Mucosa of stomach (tissue), 1 donor: ENCODE measurements around the gene EREG.

Experiments used
- H3K27me3 ChIP-seq: one replicate; pipeline ENCODE4 v1.7.0; 2013; ENCODE audit warnings: mild to moderate bottlenecking, low read length; ENCODE audit not compliant: control insufficient read depth, insufficient read depth
- H3K36me3 ChIP-seq: one replicate; pipeline ENCODE4 v1.7.0; 2013; ENCODE audit warnings: low read length; ENCODE audit not compliant: control insufficient read depth, insufficient read depth
- H3K4me1 ChIP-seq: one replicate; pipeline ENCODE4 v1.7.0; 2013; ENCODE audit warnings: mild to moderate bottlenecking, low read length; ENCODE audit not compliant: control insufficient read depth, insufficient read depth
- H3K4me3 ChIP-seq: one replicate; pipeline ENCODE4 v1.7.0; 2013; ENCODE audit warnings: low read length
- H3K9ac ChIP-seq: one replicate; pipeline ENCODE4 v1.7.0; 2013; ENCODE audit warnings: mild to moderate bottlenecking, low read length, moderate library complexity
- H3K9me3 ChIP-seq: one replicate; pipeline ENCODE4 v1.7.0; 2013; ENCODE audit warnings: mild to moderate bottlenecking, low read length, moderate library complexity; ENCODE audit not compliant: control insufficient read depth
- donor health status: Pancreatic carcinoma.

Gene EREG

DNA sequence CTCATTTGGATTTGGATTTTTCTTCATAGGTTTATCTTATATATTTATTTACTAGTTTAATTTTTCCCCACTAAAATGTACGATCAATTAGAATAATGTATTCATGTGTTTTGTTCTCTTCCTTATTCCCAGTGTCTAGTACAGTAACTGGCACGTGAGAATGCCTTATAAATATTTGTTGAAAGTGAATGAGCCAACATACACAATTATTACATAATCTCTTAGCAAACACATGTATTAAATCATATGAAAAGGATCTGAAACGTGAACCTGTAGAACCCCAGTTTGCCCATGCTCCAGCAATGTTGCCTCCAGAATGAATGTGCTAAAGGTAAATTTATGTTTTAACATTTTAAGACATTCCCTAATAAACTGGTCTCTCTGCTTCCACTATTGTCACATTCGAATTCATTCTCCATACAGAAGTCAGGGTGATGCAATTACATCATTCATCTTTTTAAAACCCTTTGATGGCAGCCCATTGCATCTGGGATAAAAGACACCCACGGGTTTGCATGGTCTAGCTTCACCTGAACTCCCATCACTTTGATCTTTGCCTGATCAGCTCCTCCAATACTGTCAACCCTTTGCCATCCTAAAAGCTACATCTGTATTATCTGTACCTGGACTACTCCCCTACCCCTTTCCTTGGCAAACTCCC, 49.3 kb downstream of the EREG start:
- H3K9ac ChIP-seq, result no peak overlapping the region
- no peak overlapping the region for H3K4me3 ChIP-seq
- no peaks in the 10 kb centered on the region for H3K4me1 ChIP-seq
- H3K9me3 ChIP-seq, result no peaks in the 10 kb centered on the region
- no peaks in the 10 kb centered on the region for H3K36me3 ChIP-seq
- no peaks in the 10 kb centered on the region for H3K27me3 ChIP-seq

DNA sequence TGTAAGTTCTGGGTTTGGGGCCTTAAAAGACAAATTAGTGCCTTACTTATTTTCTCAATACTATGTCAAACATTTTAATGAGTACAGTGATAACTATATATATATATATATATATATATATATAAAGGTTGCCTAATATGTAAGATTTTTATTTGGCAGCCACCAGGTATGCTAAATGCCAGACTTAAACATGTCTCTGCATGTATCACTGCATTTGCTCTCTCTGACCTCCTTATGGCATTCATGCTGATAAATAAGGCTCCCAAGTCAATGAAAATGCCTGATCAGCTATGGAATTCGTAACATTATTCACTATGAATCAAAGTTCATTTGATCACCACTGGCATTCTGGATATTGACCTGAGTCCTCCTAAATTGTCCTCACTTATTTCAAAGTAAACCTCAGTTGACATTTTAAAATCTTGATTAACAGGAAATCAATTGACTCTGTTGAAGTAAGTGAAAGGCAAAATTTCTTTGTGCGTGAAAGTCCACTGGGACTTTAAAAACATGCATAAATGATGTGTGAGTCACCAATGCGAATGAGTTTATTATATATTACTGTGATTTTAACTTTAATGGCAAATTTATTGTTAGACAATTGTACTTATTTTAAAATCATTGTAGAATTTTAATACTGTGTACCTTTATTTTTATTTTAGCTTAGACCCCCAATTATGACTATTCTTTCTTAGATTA, 50.8 kb downstream of the EREG start:
- H3K4me3 ChIP-seq, result no peak overlapping the region
- no peaks in the 10 kb centered on the region for H3K27me3 ChIP-seq
- H3K9ac ChIP-seq, result no peak overlapping the region
- H3K4me1 ChIP-seq, result no peaks in the 10 kb centered on the region
- no peaks in the 10 kb centered on the region for H3K9me3 ChIP-seq
- no peaks in the 10 kb centered on the region for H3K36me3 ChIP-seq

DNA sequence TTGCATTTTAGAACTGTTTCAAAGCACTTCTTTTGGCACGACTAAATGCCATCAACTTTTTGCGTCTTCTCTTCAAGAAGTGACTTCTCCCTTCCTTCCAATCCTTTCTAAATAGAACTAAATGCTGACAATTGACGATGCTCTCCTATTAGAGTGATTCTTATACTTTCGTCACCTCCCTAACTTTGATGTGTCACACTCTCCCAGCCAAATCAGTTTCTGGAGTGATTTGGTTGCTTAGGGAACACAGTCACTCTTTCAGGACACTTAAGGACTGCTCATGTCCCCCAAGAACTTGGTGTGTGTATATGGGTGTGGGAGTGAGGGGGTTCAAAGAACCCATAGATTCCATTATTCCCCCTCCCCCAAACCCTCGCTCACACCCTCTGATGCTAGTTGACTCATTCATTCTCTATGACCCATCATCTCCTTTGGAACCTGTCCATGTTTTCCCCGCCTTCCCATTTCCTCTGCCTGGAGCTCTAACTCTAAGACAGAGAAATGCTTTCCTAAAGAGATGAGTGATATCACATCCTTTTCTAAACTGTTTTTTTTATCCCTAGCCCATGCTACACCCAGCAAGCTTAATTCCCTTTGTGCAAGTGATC, 53.2 kb downstream of the EREG start:
- H3K36me3 ChIP-seq, result no peaks in the 10 kb centered on the region
- H3K9ac ChIP-seq, result no peak overlapping the region
- H3K9me3 ChIP-seq, result no peaks in the 10 kb centered on the region
- H3K27me3 ChIP-seq, result no peaks in the 10 kb centered on the region
- no peaks in the 10 kb centered on the region for H3K4me1 ChIP-seq
- H3K4me3 ChIP-seq, result no peak overlapping the region

DNA sequence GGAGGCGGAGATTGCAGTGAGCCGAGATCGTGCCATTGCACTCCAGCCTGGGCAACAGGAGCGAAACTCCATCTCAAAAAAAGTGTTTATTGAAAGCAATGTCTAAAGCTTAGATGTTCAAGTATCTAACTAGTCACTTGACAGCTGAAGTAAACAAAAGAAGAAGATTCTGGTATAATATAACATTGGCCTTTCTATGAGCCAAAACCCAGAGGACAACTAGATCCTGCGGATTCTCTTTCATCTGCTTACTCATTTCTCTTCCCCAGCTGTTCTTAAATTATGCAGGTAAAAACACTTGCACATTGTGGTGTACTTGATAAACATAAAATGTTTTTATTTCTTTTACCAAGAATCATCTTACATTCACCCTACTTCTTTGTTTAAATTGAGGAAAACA, 55.9 kb downstream of the EREG start:
- Histone ChIP-seq H3K9me3 (no peaks in the 10 kb centered on the region), H3K9ac (no peak overlapping the region), H3K4me3 (no peak overlapping the region), H3K4me1 (no peaks in the 10 kb centered on the region), H3K27me3 (no peaks in the 10 kb centered on the region), H3K36me3 (no peaks in the 10 kb centered on the region)

DNA sequence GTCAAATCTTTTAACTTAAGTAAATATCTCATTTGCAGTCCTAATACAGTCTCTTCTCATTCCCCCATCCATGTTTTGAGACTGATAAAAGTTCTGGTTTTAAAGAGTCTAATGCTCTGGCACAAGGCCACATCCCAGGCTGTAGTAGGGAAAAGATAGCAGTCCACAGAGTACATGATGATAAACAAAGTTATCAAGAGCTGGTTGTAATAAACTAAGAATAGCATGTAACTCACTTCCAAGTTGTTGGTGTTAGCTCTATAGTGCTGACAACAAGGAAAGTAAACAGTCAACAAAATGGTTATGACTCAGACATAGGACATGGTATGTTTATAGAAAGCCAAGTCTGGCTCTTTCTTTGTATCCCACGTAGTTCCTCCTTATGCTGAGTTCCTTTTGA, 58.2 kb downstream of the EREG start:
- Histone ChIP-seq H3K4me1 (no peaks in the 10 kb centered on the region), H3K4me3 (no peak overlapping the region), H3K9me3 (no peaks in the 10 kb centered on the region), H3K27me3 (no peaks in the 10 kb centered on the region), H3K9ac (no peak overlapping the region), H3K36me3 (no peaks in the 10 kb centered on the region)

DNA sequence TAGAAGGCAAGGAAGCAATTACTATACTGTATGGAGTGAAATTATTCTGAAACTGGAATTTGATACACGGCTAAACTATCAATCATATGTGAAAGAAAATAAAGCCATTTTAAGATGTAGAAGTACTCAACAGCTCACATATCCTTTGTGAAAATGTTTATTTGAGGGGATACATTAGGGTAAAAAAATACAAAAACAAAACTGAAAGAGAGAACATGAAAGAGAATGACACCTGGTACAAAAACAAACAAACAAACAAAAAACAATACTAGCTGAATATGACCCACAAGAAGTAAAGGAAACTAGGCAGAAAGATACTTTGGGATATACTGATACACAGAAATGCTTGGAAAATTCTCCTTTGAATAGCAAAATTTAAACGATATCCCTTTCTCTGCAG, 59.2 kb downstream of the EREG start:
- H3K36me3 ChIP-seq, result no peaks in the 10 kb centered on the region
- H3K9ac ChIP-seq, result no peak overlapping the region
- H3K9me3 ChIP-seq, result no peaks in the 10 kb centered on the region
- no peaks in the 10 kb centered on the region for H3K4me1 ChIP-seq
- no peak overlapping the region for H3K4me3 ChIP-seq
- H3K27me3 ChIP-seq, result no peaks in the 10 kb centered on the region

DNA sequence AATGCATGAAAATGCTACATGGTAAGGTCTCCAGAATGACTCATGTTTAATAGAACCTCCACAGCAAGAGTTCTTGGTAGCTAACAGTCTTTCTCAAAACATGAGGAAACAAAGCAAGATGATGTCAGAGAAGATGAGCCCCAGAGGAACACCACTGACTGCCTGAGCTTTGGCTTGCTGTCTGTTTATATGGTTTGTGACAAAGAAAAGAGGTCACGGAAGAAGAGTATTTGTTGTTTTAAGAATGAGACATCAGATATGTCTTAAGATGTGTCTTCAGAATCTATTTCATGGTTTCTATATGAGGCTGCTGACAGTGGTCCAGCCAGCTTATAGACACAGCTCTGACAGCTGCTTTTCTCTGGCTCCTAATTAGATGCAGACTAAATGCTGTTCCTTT, 61.2 kb downstream of the EREG start:
- H3K9ac ChIP-seq, result no peak overlapping the region
- no peaks in the 10 kb centered on the region for H3K36me3 ChIP-seq
- no peaks in the 10 kb centered on the region for H3K4me1 ChIP-seq
- no peaks in the 10 kb centered on the region for H3K9me3 ChIP-seq
- H3K27me3 ChIP-seq, result no peaks in the 10 kb centered on the region
- H3K4me3 ChIP-seq, result no peak overlapping the region

DNA sequence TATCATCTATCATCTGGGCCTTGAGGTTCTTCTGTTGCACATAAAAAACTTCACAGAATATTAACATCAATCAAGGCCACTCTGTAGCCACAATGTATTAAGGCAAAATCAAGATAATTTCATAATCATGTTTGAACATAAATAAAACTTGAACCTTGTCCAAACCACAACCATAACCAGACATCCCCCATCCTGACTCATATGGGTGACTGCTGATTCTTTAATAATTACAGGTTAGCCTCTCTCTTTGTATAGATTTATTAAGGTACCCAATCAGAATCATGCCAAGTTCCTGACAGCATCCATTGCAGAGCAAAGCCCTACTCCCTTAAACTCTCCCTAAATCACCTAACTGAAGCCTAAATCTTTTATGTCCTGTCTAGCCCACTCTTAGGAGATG, 63.3 kb downstream of the EREG start:
- no peak overlapping the region for H3K4me3 ChIP-seq
- no peaks in the 10 kb centered on the region for H3K27me3 ChIP-seq
- H3K4me1 ChIP-seq, result no peaks in the 10 kb centered on the region
- no peaks in the 10 kb centered on the region for H3K36me3 ChIP-seq
- no peaks in the 10 kb centered on the region for H3K9me3 ChIP-seq
- H3K9ac ChIP-seq, result no peak overlapping the region

DNA sequence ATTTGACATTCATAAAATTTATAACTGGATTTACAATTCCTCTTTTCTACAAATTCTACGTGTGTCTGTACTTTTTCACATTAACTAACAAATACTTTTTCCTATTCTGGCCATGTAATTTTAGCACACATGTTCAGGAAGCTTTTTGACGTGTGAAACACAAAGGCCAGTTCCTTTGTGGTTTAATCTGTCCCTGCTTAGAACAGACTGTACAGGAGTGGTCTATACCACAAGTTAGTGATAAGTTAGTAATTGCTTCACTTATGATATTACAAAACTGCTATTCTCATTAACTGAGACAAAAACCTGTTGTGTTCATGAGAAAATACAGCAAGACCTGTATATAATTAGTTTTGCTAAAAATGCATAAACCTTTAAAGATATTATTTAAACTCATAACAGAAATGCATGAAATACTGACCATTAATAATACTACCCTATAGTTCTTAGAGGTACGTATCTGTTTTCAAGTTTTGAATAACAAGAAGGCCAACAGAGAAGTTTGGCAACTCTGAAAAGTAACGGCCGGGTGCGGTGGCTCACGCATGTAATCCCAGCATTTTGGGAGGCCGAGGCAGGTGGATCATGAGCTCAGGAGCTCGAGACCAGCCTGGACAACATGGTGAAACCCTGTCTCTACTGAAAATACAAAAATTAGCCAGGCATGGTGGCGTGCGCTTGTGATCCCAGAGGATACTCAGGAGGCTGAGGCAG, 66.3 kb downstream of the EREG start:
- no peaks in the 10 kb centered on the region for H3K36me3 ChIP-seq
- no peak overlapping the region for H3K9ac ChIP-seq
- no peaks in the 10 kb centered on the region for H3K27me3 ChIP-seq
- H3K4me3 ChIP-seq, result no peak overlapping the region
- H3K9me3 ChIP-seq, result no peaks in the 10 kb centered on the region
- no peaks in the 10 kb centered on the region for H3K4me1 ChIP-seq

DNA sequence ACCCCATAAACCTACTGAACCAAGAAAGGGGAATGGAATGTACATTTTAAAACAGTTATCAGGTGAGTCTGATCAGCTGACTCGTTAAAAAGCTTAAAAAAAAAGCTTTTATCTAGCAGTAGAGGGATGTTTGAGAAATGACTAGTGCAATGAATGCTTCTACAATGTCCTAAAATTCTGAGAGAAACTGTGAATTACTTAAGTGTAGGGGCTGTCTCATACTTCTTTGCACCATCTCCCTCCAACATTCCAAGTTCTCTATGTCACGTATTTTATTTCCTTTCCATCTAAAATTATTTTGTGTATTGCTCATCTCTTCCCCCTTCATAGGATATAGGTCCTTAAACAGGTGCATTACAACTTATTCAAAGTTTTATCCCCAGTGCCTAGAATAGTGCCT, 68.1 kb downstream of the EREG start:
- no peak overlapping the region for H3K4me3 ChIP-seq
- H3K9ac ChIP-seq, result no peak overlapping the region
- H3K4me1 ChIP-seq, result no peaks in the 10 kb centered on the region
- H3K9me3 ChIP-seq, result no peaks in the 10 kb centered on the region
- H3K27me3 ChIP-seq, result no peaks in the 10 kb centered on the region
- no peaks in the 10 kb centered on the region for H3K36me3 ChIP-seq

DNA sequence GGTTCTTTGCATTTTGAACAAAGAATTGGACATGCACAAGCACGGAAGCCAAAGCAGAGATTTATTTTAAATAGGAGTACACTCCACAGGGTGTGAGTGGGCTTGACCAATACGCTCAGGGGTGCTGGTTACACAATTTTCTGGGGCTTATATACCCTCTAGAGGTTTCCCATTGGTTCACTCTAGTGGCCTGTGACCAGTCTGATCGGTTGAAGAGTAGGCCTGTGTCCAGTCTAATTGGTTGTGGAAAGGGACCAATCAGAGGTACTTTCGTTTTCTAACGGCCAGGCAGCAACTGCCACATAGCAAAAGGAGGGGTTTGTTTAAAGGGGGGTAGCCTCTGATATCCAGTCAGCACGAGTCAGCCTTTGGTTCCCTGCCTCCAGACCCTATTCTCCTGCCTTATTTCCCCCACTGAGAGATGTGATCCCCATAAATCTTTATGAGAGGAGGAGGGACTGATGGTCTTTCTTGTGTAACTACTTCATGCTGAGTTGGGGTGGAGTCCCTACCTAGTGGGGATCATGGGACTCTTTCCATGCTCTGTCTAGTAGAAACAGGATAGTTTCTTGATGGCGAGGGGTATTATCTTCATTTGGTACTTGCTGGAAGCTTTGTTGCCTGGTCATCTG, 68.7 kb downstream of the EREG start:
- Histone ChIP-seq H3K27me3 (no peaks in the 10 kb centered on the region), H3K4me1 (no peaks in the 10 kb centered on the region), H3K9ac (no peak overlapping the region), H3K4me3 (no peak overlapping the region), H3K36me3 (no peaks in the 10 kb centered on the region), H3K9me3 (no peaks in the 10 kb centered on the region)

DNA sequence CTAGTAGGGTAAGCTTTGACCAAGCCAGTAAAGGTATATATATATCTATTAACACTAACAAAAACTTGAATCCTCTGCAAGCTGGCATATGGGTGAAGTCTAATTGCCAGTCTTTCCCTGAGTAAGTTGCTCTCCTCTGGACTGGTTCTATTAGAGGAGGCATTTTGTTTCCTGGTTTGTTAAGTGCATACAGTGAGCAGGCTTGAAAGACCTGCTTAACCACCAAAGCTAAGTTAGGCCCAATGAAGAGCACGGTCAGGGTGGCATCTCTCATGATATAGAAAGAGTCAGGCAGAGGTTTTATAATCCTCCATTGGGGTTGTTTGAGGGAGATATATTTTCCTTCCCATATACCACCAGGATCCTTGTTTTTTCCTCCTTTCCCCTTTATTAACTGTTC, 70.4 kb downstream of the EREG start:
- no peak overlapping the region for H3K4me3 ChIP-seq
- H3K4me1 ChIP-seq, result no peaks in the 10 kb centered on the region
- no peaks in the 10 kb centered on the region for H3K27me3 ChIP-seq
- no peak overlapping the region for H3K9ac ChIP-seq
- no peaks in the 10 kb centered on the region for H3K36me3 ChIP-seq
- no peaks in the 10 kb centered on the region for H3K9me3 ChIP-seq
